Measurements from ENCODE around the gene LENEP. TPM values are rescaled to one million over a fixed set of nuclear protein-coding genes. Genes with fewer than 3 reads are reported as not detected.

The LENEP gene
- polyA plus RNA-seq, 2 of the 4 experiments (the other 2 are of a cell fraction) = not detected

DNA sequence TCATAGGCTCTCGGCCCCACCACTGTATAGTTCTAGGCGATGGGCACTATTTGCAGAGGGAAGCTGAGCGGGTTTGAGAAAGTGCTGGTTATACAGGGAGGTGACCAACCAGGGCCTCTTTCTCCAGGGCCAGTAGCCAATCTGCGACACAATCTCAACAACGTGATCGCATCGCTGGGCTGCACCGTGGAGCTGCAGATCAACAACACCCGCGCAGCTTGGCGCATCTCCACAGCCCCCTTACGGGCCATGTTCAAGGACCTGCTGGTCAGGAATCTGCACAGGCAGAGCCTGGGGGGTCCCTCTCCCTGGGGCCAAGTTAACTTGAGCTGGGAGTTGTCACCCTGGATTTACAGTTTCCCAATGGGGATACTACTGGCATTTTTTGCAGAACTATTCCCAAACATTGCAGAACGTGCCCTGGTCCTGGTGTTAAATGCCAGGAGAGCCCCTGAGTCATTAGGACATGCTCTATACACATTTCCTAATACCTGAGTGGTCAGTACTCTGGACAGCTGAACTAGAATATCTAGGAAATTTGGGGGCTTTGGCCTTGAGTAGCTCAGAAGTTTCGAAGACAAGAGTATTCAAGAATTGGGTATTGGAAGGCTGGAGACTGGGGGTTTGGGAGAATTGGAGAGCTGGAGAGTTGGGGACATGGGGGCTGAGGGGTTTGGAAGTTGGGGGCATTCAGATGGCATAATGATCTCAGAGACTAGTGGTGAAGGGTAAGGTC is 47.1 kb downstream of the LENEP start:
- Histone ChIP-seq H3K27ac (peak overlapping the region in 1 of 2 experiments; percentile 66; a peak in 1 of 6 replicates), H3K4me1 (peaks cover 46% of the 10 kb centered on the region), H3K4me3 (no peak overlapping the region), H3K9me3 (no peaks in the 10 kb centered on the region), H3K4me2 (no peak overlapping the region)
- 93% methylated on average over 14 of the region's 14 CpGs for WGBS (ENCODE audit: missing lambda C conversion rate)
- TF ChIP-seq RFX5 (IDR thresholded peaks at IDR 0.05) = no peak
- TF ChIP-seq, protein P1, sequence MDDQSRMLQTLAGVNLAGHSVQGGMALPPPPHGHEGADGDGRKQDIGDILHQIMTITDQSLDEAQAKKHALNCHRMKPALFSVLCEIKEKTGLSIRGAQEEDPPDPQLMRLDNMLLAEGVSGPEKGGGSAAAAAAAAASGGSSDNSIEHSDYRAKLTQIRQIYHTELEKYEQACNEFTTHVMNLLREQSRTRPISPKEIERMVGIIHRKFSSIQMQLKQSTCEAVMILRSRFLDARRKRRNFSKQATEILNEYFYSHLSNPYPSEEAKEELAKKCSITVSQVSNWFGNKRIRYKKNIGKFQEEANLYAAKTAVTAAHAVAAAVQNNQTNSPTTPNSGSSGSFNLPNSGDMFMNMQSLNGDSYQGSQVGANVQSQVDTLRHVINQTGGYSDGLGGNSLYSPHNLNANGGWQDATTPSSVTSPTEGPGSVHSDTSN (IDR thresholded peaks at IDR 0.05) = no peak
- TF ChIP-seq, protein P2, sequence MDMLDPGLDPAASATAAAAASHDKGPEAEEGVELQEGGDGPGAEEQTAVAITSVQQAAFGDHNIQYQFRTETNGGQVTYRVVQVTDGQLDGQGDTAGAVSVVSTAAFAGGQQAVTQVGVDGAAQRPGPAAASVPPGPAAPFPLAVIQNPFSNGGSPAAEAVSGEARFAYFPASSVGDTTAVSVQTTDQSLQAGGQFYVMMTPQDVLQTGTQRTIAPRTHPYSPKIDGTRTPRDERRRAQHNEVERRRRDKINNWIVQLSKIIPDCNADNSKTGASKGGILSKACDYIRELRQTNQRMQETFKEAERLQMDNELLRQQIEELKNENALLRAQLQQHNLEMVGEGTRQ (IDR thresholded peaks at IDR 0.05) = no peak
- TF ChIP-seq FOXS1 (CRISPR knock-in tag; IDR thresholded peaks at IDR 0.05) = no peak
- TF ChIP-seq ZSCAN20 (CRISPR knock-in tag; IDR thresholded peaks at IDR 0.05) = no peak
- TF ChIP-seq MAFK (IDR thresholded peaks at IDR 0.05; ENCODE audit: partially characterized antibody) = no peak
- TF ChIP-seq, protein P3, sequence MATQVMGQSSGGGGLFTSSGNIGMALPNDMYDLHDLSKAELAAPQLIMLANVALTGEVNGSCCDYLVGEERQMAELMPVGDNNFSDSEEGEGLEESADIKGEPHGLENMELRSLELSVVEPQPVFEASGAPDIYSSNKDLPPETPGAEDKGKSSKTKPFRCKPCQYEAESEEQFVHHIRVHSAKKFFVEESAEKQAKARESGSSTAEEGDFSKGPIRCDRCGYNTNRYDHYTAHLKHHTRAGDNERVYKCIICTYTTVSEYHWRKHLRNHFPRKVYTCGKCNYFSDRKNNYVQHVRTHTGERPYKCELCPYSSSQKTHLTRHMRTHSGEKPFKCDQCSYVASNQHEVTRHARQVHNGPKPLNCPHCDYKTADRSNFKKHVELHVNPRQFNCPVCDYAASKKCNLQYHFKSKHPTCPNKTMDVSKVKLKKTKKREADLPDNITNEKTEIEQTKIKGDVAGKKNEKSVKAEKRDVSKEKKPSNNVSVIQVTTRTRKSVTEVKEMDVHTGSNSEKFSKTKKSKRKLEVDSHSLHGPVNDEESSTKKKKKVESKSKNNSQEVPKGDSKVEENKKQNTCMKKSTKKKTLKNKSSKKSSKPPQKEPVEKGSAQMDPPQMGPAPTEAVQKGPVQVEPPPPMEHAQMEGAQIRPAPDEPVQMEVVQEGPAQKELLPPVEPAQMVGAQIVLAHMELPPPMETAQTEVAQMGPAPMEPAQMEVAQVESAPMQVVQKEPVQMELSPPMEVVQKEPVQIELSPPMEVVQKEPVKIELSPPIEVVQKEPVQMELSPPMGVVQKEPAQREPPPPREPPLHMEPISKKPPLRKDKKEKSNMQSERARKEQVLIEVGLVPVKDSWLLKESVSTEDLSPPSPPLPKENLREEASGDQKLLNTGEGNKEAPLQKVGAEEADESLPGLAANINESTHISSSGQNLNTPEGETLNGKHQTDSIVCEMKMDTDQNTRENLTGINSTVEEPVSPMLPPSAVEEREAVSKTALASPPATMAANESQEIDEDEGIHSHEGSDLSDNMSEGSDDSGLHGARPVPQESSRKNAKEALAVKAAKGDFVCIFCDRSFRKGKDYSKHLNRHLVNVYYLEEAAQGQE (IDR thresholded peaks at IDR 0.05) = no peak
- no peak for TF ChIP-seq HOXB5 (CRISPR knock-in tag; IDR thresholded peaks at IDR 0.05)
- no peak for TF ChIP-seq POLR2A (IDR thresholded peaks at IDR 0.05; ENCODE audit: low read length)
- ATAC-seq (no peak), FAIRE-seq (no peak), DNase-seq (ENCODE audit: low read depth in 1 of 2, low spot score in 1 of 2) (no peak)
- POLR2A ChIA-PET = no interaction called here
- CTCF ChIA-PET = interaction anchor here (1.4 to 1.5 kb wide), 2 partner anchors 45 to 371 kb away, joined by 4 to 5 read pairs; no protein-coding TSS in a partner anchor

DNA sequence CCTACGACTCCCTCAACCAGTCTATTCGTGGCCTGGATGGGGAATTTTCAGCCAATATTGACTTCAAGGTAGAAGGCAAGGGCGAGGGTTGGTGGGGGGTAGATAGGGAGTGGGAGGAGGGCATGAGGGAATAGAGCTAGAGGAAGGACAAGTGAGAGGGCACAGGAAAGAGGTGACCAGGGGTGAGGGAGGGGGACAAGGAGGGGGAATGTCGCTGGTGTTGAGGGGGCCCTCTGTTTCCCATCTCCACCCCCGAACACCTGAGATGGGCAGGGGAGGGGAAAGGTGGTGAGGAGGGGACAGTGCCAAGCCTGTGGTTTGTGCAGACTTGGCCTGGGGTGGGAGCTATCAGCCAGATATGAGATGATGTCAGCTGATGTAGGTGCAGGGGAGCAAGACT is 49.4 kb downstream of the LENEP start:
- Histone ChIP-seq H3K4me3 (no peak overlapping the region), H3K9me3 (no peaks in the 10 kb centered on the region), H3K27ac (peak overlapping the region in 1 of 2 experiments; percentile 16; a peak in 1 of 6 replicates), H3K4me2 (no peak overlapping the region), H3K4me1 (peaks cover 47% of the 10 kb centered on the region)
- WGBS (ENCODE audit: missing lambda C conversion rate) = 89% methylated on average over 5 of the region's 5 CpGs
- ChIA-PET CTCF (interaction anchor here (5.9 kb wide), 1 partner anchor 43 kb away, joined by 36 read pairs; no protein-coding TSS in a partner anchor), POLR2A (no interaction called here)
- TF ChIP-seq KDM1A (IDR thresholded peaks at IDR 0.05; ENCODE audit: low read depth) (no peak), TP53 (CRISPR knock-in tag; IDR thresholded peaks at IDR 0.05) (no peak), ZFP36 (IDR thresholded peaks at IDR 0.05; ENCODE audit: borderline replicate concordance, partially characterized antibody) (no peak)
- TF ChIP-seq, protein P4, sequence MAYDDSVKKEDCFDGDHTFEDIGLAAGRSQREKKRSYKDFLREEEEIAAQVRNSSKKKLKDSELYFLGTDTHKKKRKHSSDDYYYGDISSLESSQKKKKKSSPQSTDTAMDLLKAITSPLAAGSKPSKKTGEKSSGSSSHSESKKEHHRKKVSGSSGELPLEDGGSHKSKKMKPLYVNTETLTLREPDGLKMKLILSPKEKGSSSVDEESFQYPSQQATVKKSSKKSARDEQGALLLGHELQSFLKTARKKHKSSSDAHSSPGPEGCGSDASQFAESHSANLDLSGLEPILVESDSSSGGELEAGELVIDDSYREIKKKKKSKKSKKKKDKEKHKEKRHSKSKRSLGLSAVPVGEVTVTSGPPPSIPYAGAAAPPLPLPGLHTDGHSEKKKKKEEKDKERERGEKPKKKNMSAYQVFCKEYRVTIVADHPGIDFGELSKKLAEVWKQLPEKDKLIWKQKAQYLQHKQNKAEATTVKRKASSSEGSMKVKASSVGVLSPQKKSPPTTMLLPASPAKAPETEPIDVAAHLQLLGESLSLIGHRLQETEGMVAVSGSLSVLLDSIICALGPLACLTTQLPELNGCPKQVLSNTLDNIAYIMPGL (CRISPR knock-in tag; IDR thresholded peaks at IDR 0.05; ENCODE audit: borderline replicate concordance) = no peak
- FAIRE-seq (no peak), ATAC-seq (no peak), DNase-seq (ENCODE audit: low read depth in 1 of 2, low spot score in 1 of 2) (no peak)

DNA sequence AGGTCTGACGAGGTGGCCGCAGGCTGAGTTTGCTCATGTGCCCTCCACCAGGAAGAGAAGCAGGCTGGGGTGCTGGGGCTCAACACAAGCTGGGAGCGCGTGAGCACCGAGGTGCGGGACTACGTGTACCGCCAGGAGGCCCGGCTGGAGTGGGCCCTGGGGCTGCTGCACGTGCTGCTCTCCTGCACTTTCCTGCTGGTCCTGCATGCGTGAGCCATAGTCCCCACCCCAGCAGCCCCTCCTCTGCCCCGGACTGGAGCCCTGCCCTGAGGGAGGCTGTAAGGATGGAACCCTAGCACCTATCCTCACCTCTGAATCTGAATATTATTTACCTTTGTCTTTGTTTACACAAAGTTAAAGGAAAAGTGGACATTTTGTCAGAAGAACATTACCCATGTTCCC is 49.9 kb downstream of the LENEP start:
- H3K9me3 ChIP-seq = no peaks in the 10 kb centered on the region
- no peak for FAIRE-seq
- no peak overlapping the region; the same call in 2 of the 3 replicates for H3K4me2 ChIP-seq
- ChIA-PET POLR2A (no interaction called here), CTCF (interaction anchor here (1.1 to 5.9 kb wide), 4 partner anchors 43 to 125 kb away, joined by 3 to 36 read pairs (median 10); no protein-coding TSS in a partner anchor)
- no peak for ATAC-seq
- no peak for DNase-seq (ENCODE audit: low read depth in 1 of 2, low spot score in 1 of 2)
- peak overlapping the region in 1 of 2 experiments; percentile 16; a peak in 1 of 6 replicates for H3K27ac ChIP-seq
- peaks cover 42% of the 10 kb centered on the region for H3K4me1 ChIP-seq
- 77% methylated on average over 12 of the region's 12 CpGs for WGBS (ENCODE audit: missing lambda C conversion rate)
- H3K4me3 ChIP-seq = no peak overlapping the region
- TF ChIP-seq POLR2A (IDR thresholded peaks at IDR 0.05; ENCODE audit: low read length) (no peak), ZC3H11A (IDR thresholded peaks at IDR 0.05) (no peak), RAD21 (conservative IDR thresholded peaks at IDR 0.05 in 1 of 2, IDR thresholded peaks at IDR 0.05 in 1 of 2) (no peak), GATA3 (IDR thresholded peaks at IDR 0.05; ENCODE audit: borderline replicate concordance) (no peak), SREBF2 (IDR thresholded peaks at IDR 0.05) (no peak), RARB (CRISPR knock-in tag; IDR thresholded peaks at IDR 0.05) (no peak), FOSB (CRISPR knock-in tag; IDR thresholded peaks at IDR 0.05) (no peak), HDAC2 (IDR thresholded peaks at IDR 0.05) (no peak), BHLHE40 (IDR thresholded peaks at IDR 0.05; ENCODE audit: low read depth, low read length) (no peak), CBX8 (IDR thresholded peaks at IDR 0.05) (no peak), NPAS2 (CRISPR knock-in tag; IDR thresholded peaks at IDR 0.05; ENCODE audit: borderline replicate concordance) (no peak)
- TF ChIP-seq, protein P5, sequence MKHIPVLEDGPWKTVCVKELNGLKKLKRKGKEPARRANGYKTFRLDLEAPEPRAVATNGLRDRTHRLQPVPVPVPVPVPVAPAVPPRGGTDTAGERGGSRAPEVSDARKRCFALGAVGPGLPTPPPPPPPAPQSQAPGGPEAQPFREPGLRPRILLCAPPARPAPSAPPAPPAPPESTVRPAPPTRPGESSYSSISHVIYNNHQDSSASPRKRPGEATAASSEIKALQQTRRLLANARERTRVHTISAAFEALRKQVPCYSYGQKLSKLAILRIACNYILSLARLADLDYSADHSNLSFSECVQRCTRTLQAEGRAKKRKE (CRISPR knock-in tag; IDR thresholded peaks at IDR 0.05; ENCODE audit: low read depth) = no peak
- TF ChIP-seq, protein P1 (IDR thresholded peaks at IDR 0.05) = no peak

All from A549 (cell line).